NCI-H1930 (cell line): ENCODE data around the gene HOXD4.

Experiments used
- DNase-seq, 2 experiments: peaks; one replicate each; lab custom pipeline; 2025; lab: John Stamatoyannopoulos, UW

Gene HOXD4

DNA sequence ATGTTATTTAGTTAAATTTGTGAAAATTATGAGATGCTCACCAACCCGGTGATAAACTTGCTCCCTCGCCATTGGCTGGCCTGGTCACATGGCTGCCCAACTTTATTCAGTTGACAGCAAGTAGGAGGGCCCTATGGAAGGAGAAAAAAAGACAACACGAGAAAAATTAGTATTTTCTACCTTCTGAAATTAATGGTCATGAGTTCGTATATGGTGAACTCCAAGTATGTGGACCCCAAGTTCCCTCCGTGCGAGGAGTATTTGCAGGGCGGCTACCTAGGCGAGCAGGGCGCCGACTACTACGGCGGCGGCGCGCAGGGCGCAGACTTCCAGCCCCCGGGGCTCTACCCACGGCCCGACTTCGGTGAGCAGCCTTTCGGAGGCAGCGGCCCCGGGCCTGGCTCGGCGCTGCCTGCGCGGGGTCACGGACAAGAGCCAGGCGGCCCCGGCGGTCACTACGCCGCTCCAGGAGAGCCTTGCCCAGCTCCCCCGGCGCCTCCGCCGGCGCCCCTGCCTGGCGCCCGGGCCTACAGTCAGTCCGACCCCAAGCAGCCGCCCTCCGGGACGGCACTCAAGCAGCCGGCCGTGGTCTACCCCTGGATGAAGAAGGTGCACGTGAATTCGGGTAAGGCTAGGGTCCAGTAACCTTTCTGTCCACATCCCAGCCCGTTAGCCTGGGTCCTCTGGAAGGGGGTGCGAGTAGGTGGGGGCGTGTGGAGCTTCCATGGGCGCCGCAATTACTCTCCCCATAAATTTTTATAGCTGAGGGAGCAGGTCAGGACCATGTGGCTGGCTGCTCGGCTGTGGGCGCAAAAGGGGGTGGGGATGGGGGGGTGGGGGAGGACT is at the start of gene HOXD4:
TSS of gene HOXD4 (plus strand) at position 109 of the 846 bp plus-strand sequence. CDS start at position 193, 84 bp downstream.
- DNase-seq = no peak

DNA sequence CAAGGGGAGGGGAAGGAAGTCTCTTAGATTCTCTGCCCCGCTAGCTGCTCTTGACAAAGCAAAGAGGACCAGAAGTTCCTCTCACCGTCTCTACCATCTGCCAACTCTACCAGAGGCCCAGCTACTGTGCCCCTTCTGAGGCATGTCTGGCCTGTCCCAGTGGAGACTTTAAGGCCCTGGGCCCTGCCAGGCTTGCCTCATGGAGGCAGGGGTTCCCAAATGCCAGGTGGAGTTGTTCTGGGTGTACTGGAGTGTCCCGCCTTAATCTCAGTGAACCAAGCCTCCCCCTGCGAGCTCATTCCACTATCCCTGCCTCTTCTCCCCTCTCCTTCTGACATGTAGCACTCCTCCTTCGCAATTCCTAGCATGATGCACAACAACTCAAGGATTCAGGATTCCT is 49.5 kb upstream of the HOXD4 start:
- DNase-seq = no peak

DNA sequence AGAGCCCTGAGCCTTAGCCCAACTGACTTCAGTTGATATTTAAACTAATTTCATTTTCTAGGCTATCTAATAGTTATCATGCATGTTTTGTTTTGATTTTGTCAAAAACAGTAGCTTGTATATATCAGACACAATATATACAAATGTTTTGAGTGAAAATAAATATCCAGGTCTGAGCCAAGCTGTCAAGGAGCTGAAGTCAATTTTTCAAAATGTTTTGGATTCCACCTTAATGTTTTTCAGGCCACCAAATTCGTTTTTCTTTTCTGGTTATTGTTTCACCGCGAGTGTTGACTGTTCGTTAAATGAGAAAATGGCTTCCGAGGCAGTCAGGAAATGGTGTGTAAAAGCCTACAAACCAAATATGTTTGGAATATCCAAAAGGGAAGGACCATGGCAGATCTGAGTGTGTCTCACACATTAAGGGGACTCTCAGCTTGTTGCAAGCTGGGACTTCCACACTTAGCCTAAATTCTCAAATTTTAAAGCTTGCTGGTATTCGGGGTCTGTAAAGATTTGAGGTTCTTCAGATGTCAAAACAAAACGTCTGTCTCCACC is 49.0 kb upstream of the HOXD4 start:
- no peak for DNase-seq

DNA sequence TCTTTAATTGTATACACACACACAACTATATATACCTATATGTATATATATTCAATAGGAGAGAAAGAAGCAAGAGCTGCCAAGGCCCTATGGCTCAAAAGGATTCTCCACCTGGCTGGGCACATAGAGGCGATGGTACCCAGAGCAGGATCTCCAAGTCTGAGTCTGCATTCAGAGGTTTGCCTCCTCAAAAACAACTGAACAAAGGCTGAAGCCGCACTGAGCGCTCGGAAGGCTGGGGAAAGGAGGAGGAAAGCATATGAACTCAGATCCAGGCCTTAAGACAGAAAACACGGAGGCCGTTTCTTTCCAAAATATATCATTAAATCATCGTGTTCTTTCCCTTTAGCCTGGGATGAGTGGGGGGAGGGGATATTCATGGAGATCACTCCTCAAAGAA is 48.2 kb upstream of the HOXD4 start:
- no peak for DNase-seq

DNA sequence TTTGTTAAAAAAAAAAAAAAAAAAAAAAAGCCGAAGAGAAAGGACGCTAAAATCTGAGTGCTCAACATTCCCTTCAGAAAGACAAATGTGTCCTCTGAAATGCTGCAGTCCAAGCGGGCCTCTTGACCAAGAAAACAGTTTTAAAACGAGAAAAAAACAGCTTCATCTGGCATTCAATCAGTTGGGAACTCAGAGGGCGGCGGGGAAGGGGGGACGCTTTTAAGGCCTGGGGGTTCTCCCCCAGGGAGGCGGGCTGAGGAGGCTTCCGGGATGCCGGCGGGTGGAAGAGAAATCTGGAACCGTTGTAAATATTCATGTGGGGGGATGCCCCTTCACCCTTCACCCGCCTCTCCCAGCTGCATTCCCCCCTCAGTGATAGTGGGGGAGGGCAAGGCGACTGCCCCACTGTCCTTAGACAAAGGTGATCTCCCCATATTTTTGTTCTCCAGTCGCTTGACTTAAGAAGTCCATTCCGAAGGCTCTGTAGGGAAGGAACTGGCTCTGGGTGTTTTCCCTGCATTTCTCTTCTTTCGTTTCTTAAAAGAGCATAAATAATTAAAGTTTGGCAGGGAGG is 47.5 kb upstream of the HOXD4 start:
- DNase-seq = no peak

DNA sequence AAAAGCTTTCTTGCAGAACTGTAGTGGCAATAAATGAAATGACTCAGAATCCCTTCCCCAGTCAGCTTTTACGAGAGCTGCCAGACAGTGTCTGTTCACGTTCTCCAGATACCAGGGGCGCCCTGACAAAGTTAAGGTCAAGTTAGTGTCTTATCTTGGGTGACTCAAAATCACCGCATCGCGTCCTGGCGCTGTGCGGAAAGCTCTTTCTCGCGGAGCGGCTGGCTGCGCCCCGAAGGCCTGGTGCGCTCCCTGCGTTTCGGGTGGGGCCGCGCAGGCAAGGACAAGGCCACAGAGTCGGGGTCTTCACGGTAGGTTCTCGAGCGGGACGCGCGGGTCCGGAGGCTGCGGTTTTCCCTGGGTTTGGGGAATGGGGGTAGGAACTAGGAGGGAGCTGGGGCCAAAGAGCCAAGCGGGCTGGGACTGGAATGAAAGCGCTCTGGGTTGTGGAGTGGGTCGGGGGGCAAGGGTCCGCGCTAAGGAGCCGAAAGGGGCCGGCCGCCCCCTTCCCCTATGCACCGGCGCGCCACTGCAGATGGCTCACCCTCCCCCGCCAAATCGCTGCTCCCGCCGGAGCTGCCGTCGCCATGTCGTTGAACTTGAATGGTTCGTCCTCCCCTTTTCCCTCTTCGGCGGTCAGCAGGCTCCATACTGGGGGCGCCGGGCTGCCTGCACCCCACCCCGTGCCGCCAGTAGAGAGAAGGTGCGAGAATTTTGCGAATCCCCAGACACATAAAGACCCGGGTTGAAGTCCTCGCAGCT is 46.9 kb upstream of the HOXD4 start:
- DNase-seq = no peak

DNA sequence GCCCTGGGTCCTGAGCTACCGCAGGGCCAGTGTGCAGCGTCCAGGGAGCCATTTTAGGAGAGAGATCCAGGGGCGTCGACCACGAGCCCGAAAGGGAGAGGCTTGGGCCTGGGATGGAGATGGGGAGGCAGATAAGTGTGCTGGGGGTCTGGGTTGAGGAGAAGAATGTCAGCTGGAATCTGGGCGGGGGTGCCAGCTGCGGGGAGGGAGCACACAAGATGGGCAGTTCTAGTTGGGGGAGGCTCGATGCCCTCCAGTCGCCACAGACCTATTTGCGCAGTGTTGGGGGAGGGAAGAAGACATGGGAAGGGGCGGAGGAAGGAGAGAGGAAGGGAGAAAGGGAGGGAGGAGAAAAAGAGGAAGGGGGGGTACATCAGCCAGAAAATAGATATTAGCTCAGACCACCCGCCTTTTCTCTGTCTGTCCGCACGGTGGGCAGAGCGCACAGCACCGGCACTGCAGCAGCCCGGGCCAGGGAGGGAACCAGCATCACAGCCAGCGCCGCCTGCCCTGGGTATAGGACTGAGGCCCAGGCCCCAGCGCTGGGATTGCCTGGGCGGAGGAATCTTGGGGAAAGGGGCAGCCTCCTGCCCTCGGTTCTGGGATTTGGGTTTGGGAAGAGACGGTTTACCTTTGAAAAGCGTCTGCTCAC is 46.1 kb upstream of the HOXD4 start:
- DNase-seq = no peak

DNA sequence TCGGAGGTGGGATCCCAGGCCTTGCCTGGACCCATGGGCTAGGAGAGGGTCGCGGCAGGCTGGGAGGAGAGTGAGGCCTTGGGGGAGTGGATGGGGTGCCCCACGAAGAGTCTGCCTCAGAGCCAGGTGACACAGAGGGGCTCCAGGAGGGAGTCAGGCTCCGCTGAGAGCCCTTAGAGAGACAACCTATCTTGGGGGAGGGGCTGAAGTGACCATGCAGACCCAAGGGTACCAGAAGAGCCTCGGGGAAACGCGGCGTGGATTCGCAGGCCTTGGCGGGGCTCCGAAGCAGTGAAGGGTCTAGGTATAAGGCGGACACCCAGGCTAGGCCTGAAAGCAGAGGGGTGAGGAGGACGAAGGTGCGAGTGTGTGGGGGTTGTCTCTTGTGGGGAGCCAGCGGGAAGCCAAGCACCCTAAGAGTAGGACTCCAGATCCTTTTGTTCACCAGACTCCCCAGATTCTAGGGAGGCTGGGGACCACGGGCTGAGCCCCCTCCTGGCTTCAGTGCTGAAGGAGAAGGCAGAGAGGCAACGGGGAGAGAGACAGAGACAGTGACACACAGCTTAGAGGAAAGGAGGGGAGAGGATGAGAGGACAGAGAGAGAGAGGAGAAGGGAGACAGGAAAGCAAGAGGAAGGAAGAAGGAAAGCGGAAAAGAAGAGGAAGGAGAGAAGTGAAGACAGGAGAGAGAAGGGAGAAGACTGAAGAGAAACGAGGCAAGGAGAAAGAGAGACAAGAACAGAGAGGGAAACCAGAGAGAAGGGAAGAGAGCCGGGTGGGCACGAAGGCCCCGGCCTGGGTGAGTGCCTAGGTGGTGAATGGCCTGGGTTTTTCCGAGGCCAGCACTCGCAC is 45.4 kb upstream of the HOXD4 start:
- DNase-seq = no peak

DNA sequence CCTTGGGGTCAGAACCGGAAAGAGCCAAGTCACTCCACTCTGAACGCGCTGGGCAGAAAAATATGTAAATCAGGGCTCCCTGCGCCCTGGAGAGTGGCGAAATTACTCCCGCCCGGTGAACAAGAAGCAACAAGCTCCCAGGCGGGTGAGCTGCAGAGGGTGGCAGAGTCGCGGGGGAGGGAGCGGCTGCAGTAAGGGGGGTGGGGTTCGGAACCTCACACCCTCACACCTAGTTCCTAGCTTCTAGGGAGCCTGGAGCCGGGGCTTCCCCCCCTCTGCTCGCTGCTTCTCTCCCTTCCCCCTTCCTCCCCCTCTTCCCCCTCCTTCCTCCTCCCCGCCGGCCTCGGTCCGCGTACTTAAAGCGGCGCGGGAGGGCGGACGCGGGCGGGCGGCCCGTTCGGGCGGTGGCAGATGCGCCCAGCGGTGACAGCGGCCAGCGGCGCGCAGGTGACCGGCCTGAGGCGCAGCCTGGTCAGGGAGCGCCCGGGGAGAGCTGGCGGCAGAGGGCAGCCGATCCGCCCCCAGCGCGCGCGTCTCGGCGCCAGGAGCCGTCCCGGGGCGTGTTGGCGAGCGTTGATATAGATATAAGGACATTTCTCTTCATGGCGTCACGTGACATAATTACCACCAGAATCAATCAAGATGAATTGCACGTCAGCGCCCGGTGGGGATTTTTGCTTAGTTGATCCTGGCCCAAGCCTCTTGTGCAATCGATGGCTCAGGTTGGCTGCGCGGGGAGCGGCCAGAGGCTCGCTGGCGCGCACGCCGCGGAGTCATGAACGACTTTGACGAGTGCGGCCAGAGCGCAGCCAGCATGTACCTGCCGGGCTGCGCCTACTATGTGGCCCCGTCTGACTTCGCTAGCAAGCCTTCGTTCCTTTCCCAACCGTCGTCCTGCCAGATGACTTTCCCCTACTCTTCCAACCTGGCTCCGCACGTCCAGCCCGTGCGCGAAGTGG is 44.5 kb upstream of the HOXD4 start, which contains the start of gene HOXD11:
TSS of gene HOXD11 (plus strand) at position 700 of the 959 bp plus-strand sequence. CDS start at position 776, 76 bp downstream.
- DNase-seq = peak; percentile 82 to 84

DNA sequence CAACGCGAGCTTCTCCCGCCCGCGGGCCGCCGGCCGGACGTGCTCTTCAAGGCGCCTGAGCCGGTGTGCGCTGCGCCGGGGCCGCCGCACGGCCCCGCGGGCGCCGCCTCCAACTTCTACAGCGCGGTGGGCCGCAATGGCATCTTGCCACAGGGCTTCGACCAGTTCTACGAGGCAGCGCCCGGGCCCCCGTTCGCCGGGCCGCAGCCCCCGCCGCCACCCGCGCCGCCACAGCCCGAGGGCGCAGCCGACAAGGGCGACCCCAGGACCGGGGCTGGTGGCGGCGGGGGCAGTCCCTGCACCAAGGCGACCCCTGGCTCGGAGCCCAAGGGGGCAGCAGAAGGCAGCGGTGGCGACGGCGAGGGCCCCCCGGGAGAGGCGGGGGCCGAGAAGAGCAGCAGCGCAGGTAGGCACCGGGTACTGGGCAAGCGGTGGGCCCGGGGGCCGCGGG is 43.6 kb upstream of the HOXD4 start:
- no peak for DNase-seq

DNA sequence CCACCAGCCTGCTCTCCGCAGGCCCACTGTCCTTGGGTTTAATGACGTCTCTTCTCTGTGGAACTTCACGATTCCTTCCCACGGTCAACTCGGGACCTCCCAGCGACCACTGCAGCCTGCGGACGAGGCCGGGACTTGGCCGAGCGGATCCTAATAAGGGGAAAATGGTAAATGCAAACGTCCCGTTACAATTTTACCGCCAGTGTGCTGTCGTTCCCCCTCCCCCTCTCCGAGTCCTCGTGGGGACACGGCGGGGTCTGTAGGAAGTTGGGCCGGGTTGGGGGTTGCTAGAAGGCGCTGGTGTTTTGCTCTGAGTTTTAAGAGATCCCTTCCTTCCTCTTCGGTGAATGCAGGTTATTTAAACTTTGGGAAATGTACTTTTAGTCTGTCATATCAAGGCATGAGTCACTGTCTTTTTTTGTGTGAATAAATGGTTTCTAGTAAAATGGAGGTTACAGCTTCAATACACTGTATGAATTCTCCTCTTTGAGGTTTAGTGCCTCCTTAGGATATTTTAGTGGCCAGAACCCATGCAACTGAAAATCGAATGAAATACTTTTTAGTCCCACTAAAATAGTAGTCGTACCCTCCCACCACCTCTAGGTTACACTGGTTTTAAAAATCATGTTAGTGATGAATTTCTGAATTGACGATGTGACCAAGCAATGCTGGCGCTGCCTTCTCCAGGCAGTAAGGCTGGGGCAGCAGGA is 42.0 kb upstream of the HOXD4 start:
- DNase-seq = no peak

DNA sequence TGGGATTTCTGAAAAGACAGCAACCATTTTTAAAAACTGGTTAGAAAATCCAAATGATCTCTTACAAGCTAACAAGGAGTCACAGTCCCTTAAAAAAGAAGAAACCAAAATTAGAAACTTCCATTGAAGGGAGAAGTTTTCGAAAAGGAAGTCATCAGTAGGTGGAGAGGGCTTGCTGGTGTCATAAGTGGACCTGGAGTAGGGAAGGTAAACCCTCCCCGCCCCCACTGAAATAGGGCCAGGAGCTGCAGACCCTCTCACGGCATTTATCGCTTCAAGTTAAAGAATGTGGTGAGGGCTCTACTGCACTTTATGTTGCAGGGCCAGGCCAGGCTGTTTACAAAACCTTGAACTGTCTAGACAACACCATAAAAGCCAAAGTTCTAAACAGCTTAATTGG is 41.4 kb upstream of the HOXD4 start:
- DNase-seq = no peak

DNA sequence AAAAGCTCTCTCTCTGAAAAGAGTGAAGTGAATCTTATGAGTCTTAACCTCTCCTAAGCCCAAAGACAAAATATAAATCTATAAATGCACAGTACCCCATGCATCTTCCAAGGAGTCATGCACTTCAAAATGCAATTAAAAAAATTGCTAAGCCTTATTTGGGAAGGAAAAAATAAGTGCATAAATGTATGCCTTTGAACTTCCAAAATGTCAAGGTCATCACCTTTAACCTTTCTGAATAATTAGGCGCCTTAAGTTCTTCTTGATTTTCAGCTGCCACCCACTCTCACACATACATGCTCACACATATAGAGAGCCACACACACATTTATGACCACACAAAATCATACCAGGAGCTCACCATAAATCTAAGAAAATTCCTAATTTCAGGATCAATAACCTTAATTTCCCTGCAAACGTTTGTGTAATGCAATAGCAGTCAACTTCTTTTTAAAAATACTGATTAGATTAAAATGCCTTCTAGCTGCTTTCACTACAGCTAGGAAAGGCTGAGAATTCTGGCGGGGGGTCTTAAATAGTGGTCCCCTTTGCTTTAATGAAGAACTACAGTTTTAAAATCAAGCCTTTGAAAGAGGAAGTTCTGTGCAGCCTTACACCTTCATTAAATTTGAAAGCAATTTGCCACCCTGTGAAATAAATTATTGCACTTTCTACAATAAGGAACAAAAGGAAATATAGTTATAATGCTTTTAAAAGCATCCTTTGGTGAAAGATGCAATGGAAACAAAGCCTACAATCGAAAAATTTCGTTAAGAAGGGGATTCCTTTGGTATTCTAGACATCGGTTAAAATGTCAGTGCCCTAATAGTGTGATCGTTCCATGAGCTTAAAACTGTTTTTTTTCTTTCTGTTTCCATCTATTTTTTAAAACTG is 40.7 kb upstream of the HOXD4 start:
- no peak for DNase-seq

DNA sequence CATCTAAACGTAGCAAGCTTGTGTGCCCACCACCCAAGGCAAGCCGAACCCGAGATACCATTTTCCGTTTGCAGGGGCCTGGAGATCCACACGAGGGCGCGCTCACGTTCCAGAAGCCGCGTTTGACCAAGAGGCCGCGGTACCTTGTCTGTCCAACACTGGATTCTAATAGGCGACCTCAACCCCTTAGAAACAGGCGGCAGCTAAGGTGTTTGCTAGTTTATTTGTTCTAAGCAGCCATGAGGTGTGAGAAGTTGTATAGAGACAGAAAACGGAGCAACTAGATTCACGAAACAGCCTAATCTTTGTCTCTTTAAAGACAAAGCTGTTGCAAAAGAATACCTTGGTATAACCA is 40.1 kb upstream of the HOXD4 start:
- DNase-seq = peak; percentile 85 to 93

DNA sequence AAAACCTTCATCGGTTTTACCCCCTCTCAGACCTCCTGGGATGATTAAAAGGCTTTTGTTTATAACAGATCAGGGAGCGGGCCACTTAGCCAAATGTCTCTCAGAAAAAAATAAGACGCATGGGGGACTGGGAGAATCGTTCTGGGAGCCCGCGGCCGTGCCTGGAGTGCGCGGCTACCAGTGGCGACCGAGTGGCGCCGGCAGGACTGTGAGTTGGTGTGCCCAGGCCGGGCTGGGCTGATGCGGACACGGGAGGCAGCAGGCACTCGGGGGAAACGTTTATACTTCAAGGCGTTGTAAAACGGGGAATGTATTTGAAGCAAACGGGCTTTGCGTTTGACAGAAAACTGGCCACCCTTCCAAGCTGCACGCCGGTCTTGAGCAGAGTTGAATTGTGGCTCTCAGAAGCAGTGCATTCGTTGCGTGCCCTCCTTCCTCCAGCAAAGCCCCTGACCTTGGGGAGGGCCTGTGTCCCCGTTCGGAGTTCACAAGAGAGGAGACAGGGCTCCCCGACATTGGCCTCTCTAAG is 39.4 kb upstream of the HOXD4 start:
- DNase-seq = no peak

DNA sequence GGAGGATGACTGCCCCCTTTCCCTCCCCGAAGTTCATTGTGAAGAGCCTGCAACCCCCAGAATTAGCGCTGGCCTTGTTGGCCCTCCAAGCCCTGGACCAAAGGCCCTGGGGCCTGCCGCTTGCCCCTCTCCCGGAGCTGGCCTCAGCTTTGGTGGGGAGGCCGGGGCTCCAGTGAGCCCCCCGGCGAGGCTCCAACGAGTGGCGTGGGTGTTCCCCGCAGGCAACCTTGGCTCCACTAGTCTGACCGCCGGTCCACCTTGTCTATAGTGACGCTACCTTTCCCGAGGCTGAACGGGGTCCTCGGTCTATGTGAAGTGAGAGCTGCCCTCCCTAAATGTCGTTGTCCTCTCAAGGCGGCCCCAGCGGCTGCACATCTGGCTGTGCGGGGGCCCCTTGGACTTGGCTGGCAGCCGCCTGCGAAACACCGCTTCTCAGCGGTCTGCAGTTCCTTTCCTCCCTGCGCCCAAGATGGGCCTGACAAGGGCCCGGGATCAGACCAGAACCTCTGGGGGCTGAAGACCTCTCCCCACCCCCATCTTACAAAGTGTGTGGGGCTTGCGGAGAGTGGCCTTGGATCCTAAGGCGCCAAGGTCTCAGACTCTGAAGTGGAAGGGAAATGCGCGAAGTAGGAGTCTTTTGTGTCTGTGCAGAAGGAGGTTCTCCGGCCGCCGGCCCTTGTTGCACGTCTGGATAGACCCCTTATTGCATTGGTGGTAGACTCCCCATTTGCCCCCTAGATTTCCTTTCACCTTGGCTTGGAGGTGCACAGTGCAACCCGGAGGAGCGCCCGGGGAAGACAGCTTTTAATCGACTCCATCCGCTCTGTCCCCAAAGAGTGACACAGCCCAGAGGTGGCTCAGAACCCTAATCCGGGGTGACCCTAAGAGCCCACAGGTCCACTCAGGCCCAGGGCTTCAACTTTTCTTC is 38.7 kb upstream of the HOXD4 start:
- no peak for DNase-seq
